G401 (cell line): Measurements from ENCODE around the gene KCTD15. TPM values are rescaled to one million over a fixed set of nuclear protein-coding genes. Genes with fewer than 3 reads are reported as not detected.
"Not testable (repeated sequence)": the region's sequence is repeated elsewhere in the genome, so short reads cannot be mapped to it uniquely, and the experiment has no call there.

Experiments used
- DNase-seq: peaks from one replicate; pipeline ENCODE4 v3.0.0-alpha.2; 2015; ENCODE audit warnings: low spot score
- in situ Hi-C: cut with HindIII; loops from 2 replicates; pipeline ENCODE4 v1.10.0; 2016; ENCODE audit warnings: low sequenced_read_pairs, mixed read lengths
- total RNA-seq: library from RNA; depleted of rRNA; stranded (reverse); fragments of >200 nt; shearing (Covaris generic); gene quantifications from 2 replicates; pipeline ENCODE4 v1.2.3, GENCODE V29; 2014

KCTD15 gene
- total RNA-seq, 1 experiment from 2014 or later: 98.4 TPM

DNA sequence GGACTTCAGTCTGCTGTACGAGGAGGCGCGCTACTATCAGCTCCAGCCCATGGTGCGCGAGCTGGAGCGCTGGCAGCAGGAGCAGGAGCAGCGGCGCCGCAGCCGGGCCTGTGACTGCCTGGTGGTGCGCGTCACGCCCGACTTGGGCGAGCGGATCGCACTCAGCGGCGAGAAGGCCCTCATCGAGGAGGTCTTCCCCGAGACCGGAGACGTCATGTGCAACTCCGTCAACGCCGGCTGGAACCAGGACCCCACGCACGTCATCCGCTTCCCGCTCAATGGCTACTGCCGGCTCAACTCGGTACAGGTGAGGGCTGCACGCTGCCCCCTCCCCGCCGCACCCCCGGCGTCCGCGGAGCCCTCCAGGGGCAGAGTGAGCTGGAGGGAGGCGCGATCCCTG is 14.6 kb downstream of the KCTD15 start:
- in situ Hi-C loops: no loop called here
- no peak for DNase-seq

DNA sequence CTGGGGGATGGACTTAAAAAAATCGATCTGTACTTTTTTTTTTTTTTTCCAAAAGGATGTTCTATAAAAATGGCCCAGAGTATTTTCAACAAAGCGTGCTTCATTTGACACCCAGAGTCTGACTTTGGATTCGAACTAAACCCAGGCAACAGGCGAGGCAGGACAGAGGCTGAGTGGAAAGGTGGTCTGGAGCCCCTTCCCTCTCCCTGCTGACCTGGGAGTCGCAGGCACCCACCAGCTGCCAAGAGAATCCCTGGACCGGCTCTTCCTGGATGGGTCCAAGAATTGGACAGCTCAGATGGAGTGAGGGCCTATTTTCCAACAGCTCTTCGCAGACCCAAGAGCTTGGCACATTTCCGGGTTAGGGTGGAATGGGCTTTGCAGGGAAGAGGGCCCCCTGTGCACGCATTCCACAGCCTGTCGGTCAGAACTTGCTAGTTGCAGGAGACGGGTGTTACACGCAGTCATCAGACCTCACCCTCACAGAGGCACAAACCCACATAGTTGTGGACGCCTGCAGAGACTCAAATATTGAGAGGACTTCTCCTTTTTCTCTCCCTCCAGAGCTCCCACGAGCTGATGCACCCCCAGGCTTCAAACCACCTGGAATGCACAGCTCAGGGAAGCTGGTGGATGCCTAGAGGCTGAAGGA is 15.2 kb downstream of the KCTD15 start:
- in situ Hi-C loops: no loop called here
- no peak for DNase-seq

GRCh38 chr19:33812388-33813330 is 16.0 kb downstream of the KCTD15 start:
- in situ Hi-C loops: no loop called here
- no peak for DNase-seq

GRCh38 chr19:33813391-33814101 is 16.9 kb downstream of the KCTD15 start:
- DNase-seq: no peak
- in situ Hi-C loops: no loop called here

DNA sequence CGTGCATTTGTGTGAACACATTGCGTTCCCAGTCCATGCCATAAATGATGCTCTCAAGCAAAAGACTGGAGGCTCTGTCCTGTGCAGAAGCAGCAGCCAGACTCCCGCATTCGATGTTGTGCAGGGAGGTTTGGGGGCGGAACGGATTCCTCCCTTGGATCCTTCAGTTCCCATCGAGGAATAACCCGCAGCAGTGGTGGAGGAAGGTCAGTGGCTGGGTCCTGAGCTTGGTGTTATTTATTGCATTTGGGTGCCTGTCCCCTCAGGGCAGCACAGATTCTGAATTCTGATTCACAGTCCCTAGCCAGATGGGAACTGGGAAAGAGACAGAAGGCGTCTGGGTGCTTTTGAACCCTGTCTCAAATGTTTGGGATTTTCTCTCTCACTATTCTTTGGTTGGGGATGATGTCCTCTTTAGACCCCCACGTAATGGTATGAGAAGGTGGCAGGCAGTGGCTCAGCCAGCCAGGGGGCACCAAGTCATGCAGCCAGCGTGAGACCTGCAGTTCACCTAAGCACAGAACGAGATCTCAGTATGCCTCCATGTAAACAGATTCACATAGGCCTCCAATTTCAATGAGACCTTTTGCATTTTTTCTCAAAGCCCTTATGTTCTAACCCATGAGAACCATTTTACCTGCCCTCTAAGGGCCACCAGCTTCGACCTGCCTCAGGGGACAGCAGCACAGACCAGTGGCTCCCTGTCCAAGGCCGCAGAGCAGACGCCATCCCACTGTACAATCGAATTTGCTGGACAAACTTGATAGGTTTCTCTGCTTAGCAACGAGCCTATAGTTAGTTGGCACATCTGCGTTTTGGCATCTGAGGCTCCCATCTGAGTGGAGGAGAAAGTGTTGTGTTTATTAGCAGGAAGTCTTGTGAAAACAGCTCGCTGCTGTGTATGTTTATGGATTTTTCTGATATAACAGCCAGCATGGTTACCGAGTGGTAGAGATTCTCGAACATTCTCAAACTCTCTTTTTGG is 17.8 kb downstream of the KCTD15 start:
- in situ Hi-C loops: no loop called here
- no peak for DNase-seq

- DNase-seq: no peak
- in situ Hi-C loops: no loop called here
Measured at GRCh38 chr19:33815380-33816340, 19.0 kb downstream of the KCTD15 start.

DNA sequence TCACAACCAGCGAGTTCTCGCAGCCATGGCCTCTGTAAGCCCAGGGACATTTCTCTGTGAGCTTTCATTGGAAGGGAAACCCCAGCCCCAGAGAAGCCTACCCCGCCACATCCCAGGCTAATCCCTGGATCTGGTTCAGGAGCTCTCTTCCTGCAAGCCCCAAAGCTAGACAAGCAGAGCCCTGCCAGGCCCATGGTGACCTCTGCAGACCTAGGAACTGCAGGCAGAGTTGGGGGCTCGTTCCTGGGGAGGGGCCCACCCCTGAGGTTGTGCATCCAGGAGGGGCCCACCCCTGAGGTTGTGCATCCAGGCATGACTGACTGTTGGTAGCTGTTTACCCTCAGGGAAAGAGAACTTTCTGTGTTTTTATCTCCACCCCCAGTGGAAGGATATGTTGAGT is 21.7 kb downstream of the KCTD15 start:
- DNase-seq: no peak
- in situ Hi-C loops: no loop called here

DNA sequence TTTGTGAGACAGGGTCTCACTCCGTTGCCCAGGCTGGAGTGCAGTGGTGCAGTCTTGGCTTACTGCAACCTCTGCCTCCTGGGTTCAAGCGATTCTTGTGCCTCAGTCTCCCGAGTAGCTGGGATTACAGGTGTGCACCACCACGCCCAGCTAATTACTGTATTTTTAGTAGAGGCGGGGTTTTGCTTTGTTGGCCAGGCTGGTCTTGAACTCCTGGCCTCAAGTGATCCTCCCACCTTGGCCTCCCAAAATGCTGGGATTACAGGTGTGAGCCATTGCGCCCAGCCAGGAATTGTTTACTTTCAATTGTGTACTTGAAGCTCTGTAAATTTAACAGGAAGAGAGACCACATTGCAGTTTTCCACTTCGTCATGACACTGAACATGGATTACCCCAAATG is 22.4 kb downstream of the KCTD15 start:
- in situ Hi-C loops: not testable (repeated sequence)

DNA sequence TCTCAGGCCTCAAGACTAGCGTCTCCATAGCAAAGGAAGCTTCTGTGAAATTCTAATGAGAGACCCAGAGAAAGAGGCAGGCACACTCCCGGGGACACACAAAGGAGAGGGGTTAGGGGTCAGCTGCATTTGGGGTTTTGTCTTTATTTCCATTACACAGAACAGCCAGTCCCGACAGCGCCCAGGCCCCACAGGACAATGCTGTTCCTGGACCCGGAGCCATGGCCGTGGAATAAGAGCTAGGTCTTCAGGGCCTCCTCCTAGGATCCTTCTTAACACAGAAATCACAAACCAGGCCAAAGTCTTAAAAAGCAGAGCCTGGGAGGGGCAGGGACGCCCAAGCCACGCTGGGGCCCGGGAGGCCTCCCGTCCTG is 22.8 kb downstream of the KCTD15 start:
- in situ Hi-C loops: no loop called here
- DNase-seq: no peak

More for the DNA sequence above, 22.4 kb downstream of the KCTD15 start:
- not testable (repeated sequence) for DNase-seq

- DNase-seq: no peak
Measured at GRCh38 chr19:33819880-33820781, 23.5 kb downstream of the KCTD15 start.

GRCh38 chr19:33821871-33822270 is 25.2 kb downstream of the KCTD15 start:
- in situ Hi-C loops: no loop called here
- no peak for DNase-seq

More at GRCh38 chr19:33819880-33820781, 23.5 kb downstream of the KCTD15 start:
- in situ Hi-C loops: no loop called here

DNA sequence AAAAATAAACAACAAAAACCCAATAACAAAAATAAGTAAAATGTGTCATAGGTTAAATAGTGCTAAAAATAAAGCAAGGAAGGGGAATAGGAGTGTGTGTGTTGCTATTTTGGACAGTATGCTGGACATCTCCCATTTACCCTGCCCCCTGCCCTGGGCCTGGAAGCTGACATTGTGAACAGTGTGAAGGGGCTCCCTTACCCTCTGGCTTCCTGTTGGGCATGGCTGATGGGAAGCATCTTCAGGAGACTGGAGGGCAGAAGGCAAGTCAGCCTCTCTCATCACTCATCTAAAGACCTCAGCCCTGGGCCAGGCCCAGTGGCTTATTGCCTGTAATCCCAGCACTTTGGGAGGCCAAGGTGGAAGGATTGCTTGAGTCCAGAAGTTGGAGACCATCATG is 26.7 kb downstream of the KCTD15 start:
- in situ Hi-C loops: no loop called here

GRCh38 chr19:33825556-33825955 is 28.9 kb downstream of the KCTD15 start:
- in situ Hi-C loops: no loop called here
- DNase-seq: no peak

More for the DNA sequence above, 26.7 kb downstream of the KCTD15 start:
- no peak for DNase-seq

GRCh38 chr19:33826521-33826920 is 29.9 kb downstream of the KCTD15 start:
- DNase-seq: no peak
- in situ Hi-C loops: no loop called here

DNA sequence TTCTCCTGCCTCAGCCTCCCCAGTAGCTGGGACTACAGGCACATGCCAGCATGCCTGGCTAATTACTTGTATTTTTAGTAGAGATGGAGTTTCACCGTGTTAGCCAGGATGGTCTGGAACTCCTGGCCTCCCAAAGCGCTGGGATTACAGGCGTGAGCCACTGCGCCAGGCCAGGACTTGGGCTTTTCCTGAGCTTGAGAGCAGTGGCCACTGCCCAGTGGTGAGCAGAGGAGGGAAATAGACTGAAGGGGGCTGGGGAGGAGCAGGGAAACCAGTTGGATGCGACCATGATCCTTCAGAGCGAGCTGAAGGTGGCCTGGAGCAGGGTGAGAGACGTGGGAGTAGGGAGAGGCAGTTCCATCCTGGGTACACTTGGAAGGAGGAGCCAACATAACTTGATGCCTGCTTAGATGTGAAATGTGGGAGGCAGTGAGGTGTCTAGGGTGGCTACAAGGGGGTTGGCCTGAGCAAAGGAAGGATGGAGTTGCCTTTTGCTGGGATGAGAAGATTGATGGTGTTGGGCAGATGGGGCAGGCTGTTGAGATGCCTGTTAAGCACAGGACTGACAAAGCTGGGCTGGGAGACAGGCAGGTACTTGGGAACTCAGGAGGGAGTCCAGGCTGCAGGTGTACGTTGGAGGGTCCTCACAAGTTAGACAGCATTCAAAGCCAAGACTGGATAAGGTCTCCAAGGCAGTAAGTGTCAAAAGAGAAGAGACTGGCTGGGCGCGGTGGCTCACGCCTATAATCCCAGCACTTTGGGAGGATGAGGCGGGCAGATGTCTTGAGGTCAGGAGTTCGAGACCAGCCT is 31.8 kb downstream of the KCTD15 start:
- in situ Hi-C loops: no loop called here
- DNase-seq: no peak

GRCh38 chr19:33830264-33830663 is 33.6 kb downstream of the KCTD15 start:
- DNase-seq: no peak
- in situ Hi-C loops: no loop called here
